ENCODE data around the gene POR. TPM values are rescaled to one million over a fixed set of nuclear protein-coding genes. Genes with fewer than 3 reads are reported as not detected.

Gene POR
- total and polyA plus RNA-seq, 2 of the 13 experiments (the other 11 are each of a cell fraction or from before 2014, with no cell fraction given) = 145 to 266 TPM

DNA sequence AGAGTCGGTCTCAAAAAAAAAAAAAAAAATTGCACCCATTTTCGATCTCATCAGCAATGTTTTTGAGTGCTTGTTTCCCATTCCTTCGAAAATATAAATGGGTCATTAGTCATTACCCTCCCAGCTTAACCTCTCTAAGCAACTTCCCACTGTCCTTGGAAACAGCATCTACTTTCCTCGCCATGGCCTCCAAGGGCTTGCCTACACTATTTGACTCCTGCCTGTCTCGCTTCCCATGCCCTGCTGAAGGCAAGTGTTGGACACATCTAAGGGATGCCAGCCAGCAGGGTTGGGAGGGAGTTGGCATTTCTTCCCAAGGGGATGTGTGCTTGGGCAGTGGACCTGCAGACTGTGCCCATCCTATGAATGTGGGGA lies 48.9 kb upstream of the POR start (continued):
- TF ChIP-seq, protein P1, sequence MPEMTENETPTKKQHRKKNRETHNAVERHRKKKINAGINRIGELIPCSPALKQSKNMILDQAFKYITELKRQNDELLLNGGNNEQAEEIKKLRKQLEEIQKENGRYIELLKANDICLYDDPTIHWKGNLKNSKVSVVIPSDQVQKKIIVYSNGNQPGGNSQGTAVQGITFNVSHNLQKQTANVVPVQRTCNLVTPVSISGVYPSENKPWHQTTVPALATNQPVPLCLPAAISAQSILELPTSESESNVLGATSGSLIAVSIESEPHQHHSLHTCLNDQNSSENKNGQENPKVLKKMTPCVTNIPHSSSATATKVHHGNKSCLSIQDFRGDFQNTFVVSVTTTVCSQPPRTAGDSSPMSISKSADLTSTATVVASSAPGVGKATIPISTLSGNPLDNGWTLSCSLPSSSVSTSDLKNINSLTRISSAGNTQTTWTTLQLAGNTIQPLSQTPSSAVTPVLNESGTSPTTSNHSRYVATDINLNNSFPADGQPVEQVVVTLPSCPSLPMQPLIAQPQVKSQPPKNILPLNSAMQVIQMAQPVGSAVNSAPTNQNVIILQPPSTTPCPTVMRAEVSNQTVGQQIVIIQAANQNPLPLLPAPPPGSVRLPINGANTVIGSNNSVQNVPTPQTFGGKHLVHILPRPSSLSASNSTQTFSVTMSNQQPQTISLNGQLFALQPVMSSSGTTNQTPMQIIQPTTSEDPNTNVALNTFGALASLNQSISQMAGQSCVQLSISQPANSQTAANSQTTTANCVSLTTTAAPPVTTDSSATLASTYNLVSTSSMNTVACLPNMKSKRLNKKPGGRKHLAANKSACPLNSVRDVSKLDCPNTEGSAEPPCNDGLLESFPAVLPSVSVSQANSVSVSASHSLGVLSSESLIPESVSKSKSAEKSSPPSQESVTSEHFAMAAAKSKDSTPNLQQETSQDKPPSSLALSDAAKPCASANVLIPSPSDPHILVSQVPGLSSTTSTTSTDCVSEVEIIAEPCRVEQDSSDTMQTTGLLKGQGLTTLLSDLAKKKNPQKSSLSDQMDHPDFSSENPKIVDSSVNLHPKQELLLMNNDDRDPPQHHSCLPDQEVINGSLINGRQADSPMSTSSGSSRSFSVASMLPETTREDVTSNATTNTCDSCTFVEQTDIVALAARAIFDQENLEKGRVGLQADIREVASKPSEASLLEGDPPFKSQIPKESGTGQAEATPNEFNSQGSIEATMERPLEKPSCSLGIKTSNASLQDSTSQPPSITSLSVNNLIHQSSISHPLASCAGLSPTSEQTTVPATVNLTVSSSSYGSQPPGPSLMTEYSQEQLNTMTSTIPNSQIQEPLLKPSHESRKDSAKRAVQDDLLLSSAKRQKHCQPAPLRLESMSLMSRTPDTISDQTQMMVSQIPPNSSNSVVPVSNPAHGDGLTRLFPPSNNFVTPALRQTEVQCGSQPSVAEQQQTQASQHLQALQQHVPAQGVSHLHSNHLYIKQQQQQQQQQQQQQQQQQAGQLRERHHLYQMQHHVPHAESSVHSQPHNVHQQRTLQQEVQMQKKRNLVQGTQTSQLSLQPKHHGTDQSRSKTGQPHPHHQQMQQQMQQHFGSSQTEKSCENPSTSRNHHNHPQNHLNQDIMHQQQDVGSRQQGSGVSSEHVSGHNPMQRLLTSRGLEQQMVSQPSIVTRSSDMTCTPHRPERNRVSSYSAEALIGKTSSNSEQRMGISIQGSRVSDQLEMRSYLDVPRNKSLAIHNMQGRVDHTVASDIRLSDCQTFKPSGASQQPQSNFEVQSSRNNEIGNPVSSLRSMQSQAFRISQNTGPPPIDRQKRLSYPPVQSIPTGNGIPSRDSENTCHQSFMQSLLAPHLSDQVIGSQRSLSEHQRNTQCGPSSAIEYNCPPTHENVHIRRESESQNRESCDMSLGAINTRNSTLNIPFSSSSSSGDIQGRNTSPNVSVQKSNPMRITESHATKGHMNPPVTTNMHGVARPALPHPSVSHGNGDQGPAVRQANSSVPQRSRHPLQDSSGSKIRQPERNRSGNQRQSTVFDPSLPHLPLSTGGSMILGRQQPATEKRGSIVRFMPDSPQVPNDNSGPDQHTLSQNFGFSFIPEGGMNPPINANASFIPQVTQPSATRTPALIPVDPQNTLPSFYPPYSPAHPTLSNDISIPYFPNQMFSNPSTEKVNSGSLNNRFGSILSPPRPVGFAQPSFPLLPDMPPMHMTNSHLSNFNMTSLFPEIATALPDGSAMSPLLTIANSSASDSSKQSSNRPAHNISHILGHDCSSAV (CRISPR knock-in tag; IDR thresholded peaks at IDR 0.05; ENCODE audit: borderline replicate concordance) = no peak
- TF ChIP-seq SRF (IDR thresholded peaks at IDR 0.05; ENCODE audit: low read depth, low read length) (no peak), SUZ12 (IDR thresholded peaks at IDR 0.05; ENCODE audit: low read depth, low read length) (no peak), ZNF296 (CRISPR knock-in tag; conservative IDR thresholded peaks at IDR 0.05) (no peak), PPARG (CRISPR knock-in tag; conservative IDR thresholded peaks at IDR 0.05) (no peak), MIXL1 (CRISPR knock-in tag; IDR thresholded peaks at IDR 0.05) (no peak), MTF2 (CRISPR knock-in tag; IDR thresholded peaks at IDR 0.05; ENCODE audit: borderline replicate concordance) (0 out of 2 replicates have a peak, but pooled peaks have one; percentile 12), ATF7 (IDR thresholded peaks at IDR 0.05) (no peak), ATF7 (CRISPR knock-in tag; IDR thresholded peaks at IDR 0.05) (no peak), HMG20B (CRISPR knock-in tag; conservative IDR thresholded peaks at IDR 0.05) (no peak), HNRNPL (IDR thresholded peaks at IDR 0.05; ENCODE audit: low read depth, low read length) (0 out of 2 replicates have a peak, but pooled peaks have one; percentile 32), ZNF558 (CRISPR knock-in tag; IDR thresholded peaks at IDR 0.05; ENCODE audit: borderline replicate concordance) (no peak), NFE2L2 (IDR thresholded peaks at IDR 0.05; ENCODE audit: low read length) (no peak)
